DOHH2 (cell line): ENCODE data around the gene RSU1.

Experiments
- H3F3A ChIP-seq: fragments of 200-600 bp; sonication (generic), shearing (Covaris generic); 2 replicates; pipeline ENCODE4 v1.6.0; 2016; ENCODE audit warnings: antibody characterized with exemption, mild to moderate bottlenecking; ENCODE audit not compliant: control insufficient read depth, insufficient read depth
- H3K27ac ChIP-seq: fragments of 200-600 bp; sonication (generic); 2 replicates; pipeline ENCODE4 v1.5.1; 2014; ENCODE audit warnings: low read depth, mild to moderate bottlenecking, low read length, moderate library complexity
- H3K27me3 ChIP-seq: fragments of 200-600 bp; sonication (generic); 2 replicates; pipeline ENCODE4 v1.6.1; 2014; ENCODE audit warnings: mild to moderate bottlenecking, low read length, mixed read lengths; ENCODE audit not compliant: control insufficient read depth
- H3K36me3 ChIP-seq: fragments of 200-600 bp; sonication (generic); 2 replicates; pipeline ENCODE4 v1.6.1; 2014; ENCODE audit warnings: mild to moderate bottlenecking, low read length, moderate library complexity, mixed read lengths; ENCODE audit not compliant: control insufficient read depth
- H3K4me1 ChIP-seq: fragments of 200-600 bp; sonication (generic); 2 replicates; pipeline ENCODE4 v1.6.1; 2014; ENCODE audit warnings: mild to moderate bottlenecking, low read length, mixed read lengths; ENCODE audit not compliant: control insufficient read depth
- H3K4me2 ChIP-seq: fragments of 200-600 bp; sonication (generic); 2 replicates; pipeline ENCODE4 v1.6.0; 2014; ENCODE audit warnings: mild to moderate bottlenecking, low read length, moderate library complexity
- H3K4me3 ChIP-seq: fragments of 200-600 bp; sonication (generic); 2 replicates; pipeline ENCODE4 v1.5.1; 2014; ENCODE audit warnings: mild to moderate bottlenecking, low read length, mixed read lengths
- H3K79me2 ChIP-seq: fragments of 200-600 bp; sonication (generic); 2 replicates; pipeline ENCODE4 v1.6.1; 2014; ENCODE audit warnings: mild to moderate bottlenecking, low read length, mixed read lengths; ENCODE audit not compliant: control insufficient read depth
- H3K9me2 ChIP-seq: fragments of 200-600 bp; sonication (generic); replicated peaks from 2 replicates; pipeline ENCODE4 v1.6.1; 2014; ENCODE audit warnings: mild to moderate bottlenecking, low read length, mixed read lengths; ENCODE audit not compliant: control insufficient read depth
- H3K9me3 ChIP-seq: fragments of 200-600 bp; sonication (generic); 2 replicates; pipeline ENCODE4 v1.6.1; 2014; ENCODE audit warnings: antibody characterized with exemption, low read length, mixed read lengths; ENCODE audit not compliant: control insufficient read depth, insufficient read depth
- H4K20me1 ChIP-seq: fragments of 200-600 bp; sonication (generic); 2 replicates; pipeline ENCODE4 v1.6.0; 2014; ENCODE audit warnings: low read depth, mild to moderate bottlenecking, antibody characterized with exemption, low read length, moderate library complexity; ENCODE audit not compliant: control insufficient read depth, insufficient read depth
- CTCF ChIP-seq: fragments of 200-600 bp; sonication (generic); IDR thresholded peaks from one replicate; pipeline ENCODE4 v1.5.1; 2014; ENCODE audit warnings: antibody characterized with exemption, mild to moderate bottlenecking, low read depth, low read length; ENCODE audit not compliant: poor library complexity, severe bottlenecking
- EZH2phosphoT487 ChIP-seq: fragments of 200-600 bp; sonication (generic); IDR thresholded peaks from 2 replicates; pipeline ENCODE4 v1.6.1; 2017; ENCODE audit warnings: borderline replicate concordance, mild to moderate bottlenecking, antibody characterized with exemption, low read length, moderate library complexity, mixed read lengths

Gene RSU1

GRCh38 chr10:16817125-16818019 lies at the start of gene RSU1:
RSU1 (minus strand) TSS chr10:16817424; CDS start chr10:16817081, 343 bp downstream.
- Histone ChIP-seq H4K20me1 (no peaks in the 10 kb centered on the region), H3K27ac (peak within 1 kb of the TSS; percentile 54), H3K27me3 (no peaks in the 10 kb centered on the region), H3K4me3 (peak within 1 kb of the TSS; percentile 94), H3K4me2 (peak within 1 kb of the TSS; percentile 91), H3K4me1 (peaks cover 17% of the 10 kb centered on the region), H3F3A (no peaks in the 10 kb centered on the region), H3K36me3 (no peaks in the 10 kb centered on the region), H3K79me2 (peaks cover 40% of the 10 kb centered on the region), H3K9me3 (peaks cover 9% of the 10 kb centered on the region), H3K9me2 (no peaks in the 10 kb centered on the region)
- TF ChIP-seq EZH2phosphoT487 (no peak), CTCF (no peak)

- TF ChIP-seq EZH2phosphoT487 (no peak), CTCF (no peak)
- H3K4me3 ChIP-seq = no peak overlapping the region
These were observed 49.5 kb upstream of the RSU1 start for GRCh38 chr10:16866541-16867275.

GRCh38 chr10:16865766-16866165 lies 48.5 kb upstream of the RSU1 start:
- H3K9me2 ChIP-seq = no peaks in the 10 kb centered on the region
- no peaks in the 10 kb centered on the region for H4K20me1 ChIP-seq
- no peaks in the 10 kb centered on the region for H3F3A ChIP-seq
- no peaks in the 10 kb centered on the region for H3K36me3 ChIP-seq
- H3K27ac ChIP-seq = no peak overlapping the region
- no peak overlapping the region for H3K4me2 ChIP-seq
- H3K79me2 ChIP-seq = no peaks in the 10 kb centered on the region
- H3K4me3 ChIP-seq = no peak overlapping the region
- H3K9me3 ChIP-seq = no peaks in the 10 kb centered on the region
- TF ChIP-seq EZH2phosphoT487 = no peak
- TF ChIP-seq CTCF = no peak
- H3K4me1 ChIP-seq = no peaks in the 10 kb centered on the region
- H3K27me3 ChIP-seq = no peaks in the 10 kb centered on the region

More at GRCh38 chr10:16866541-16867275, 49.5 kb upstream of the RSU1 start:
- no peaks in the 10 kb centered on the region for H3K27me3 ChIP-seq
- H3K27ac ChIP-seq = no peak overlapping the region
- H4K20me1 ChIP-seq = no peaks in the 10 kb centered on the region
- H3K4me1 ChIP-seq = no peaks in the 10 kb centered on the region
- H3K4me2 ChIP-seq = no peak overlapping the region
- no peaks in the 10 kb centered on the region for H3K79me2 ChIP-seq
- no peaks in the 10 kb centered on the region for H3F3A ChIP-seq
- no peaks in the 10 kb centered on the region for H3K9me3 ChIP-seq
- H3K9me2 ChIP-seq = no peaks in the 10 kb centered on the region
- no peaks in the 10 kb centered on the region for H3K36me3 ChIP-seq
